GM12878 (cell line): ENCODE results near the gene MLPH. TPM values are rescaled to one million over a fixed set of nuclear protein-coding genes. Genes with fewer than 3 reads are reported as not detected.

ENCODE experiments used
- ATAC-seq: fragments of 200-7000 bp; cut with Tn5 transposase; 3 replicates; pipeline ENCODE4 v1.9.1; 2020; ENCODE audit warnings: mild to moderate bottlenecking, moderate library complexity
- BruUV-seq: library from RNA; stranded (reverse); fragments of 400-500 nt; replicated peaks from 2 replicates; lab custom pipeline; 2021; lab: Mats Ljungman, UMichigan
- CTCF ChIA-PET: fragments of 300-600 bp; sonication (Branson Sonifier 250); formaldehyde crosslinking; extraction: SDS; loops from one replicate; lab custom pipeline; 2021; ENCODE audit warnings: inconsistent platforms; lab: Yijun Ruan, JAX
- POLR2A ChIA-PET: fragments of 350-600 bp; formaldehyde crosslinking; extraction: SDS; loops from one replicate; lab custom pipeline; 2021; ENCODE audit warnings: inconsistent platforms; lab: Charles Lee
- RAD21 ChIA-PET: fragments of 300-600 bp; sonication (Branson Sonifier 250); formaldehyde crosslinking; loops from one replicate; lab custom pipeline; 2023; ENCODE audit warnings: antibody characterized with exemption; ENCODE audit not compliant: unreplicated experiment; lab: Charles Lee
- SMC1A ChIA-PET: fragments of 300-600 bp; sonication (Branson Sonifier 250); formaldehyde crosslinking; loops from one replicate; lab custom pipeline; 2023; ENCODE audit not compliant: unreplicated experiment, uncharacterized antibody; lab: Charles Lee
- DNase-seq: peaks from one replicate; pipeline ENCODE4 v3.0.0-alpha.2; 2011; ENCODE audit warnings: low read depth, low spot score
- FAIRE-seq: peaks from 3 replicates; lab custom pipeline; 2011; peaks lifted over from hg19 to GRCh38; lab: Jason Lieb, UNC
- H2AFZ ChIP-seq: 2 replicates; pipeline ENCODE4 v1.6.0; 2011; ENCODE audit warnings: low read depth, low read length, control low read depth; ENCODE audit not compliant: control insufficient read depth
- H3K27ac ChIP-seq: 2 replicates; pipeline ENCODE4 v1.5.1; 2011; ENCODE audit warnings: control low read depth; ENCODE audit not compliant: control insufficient read depth, insufficient read depth
- H3K27me3 ChIP-seq, 2 experiments: replicated peaks in 1 of 2; 2 replicates each; pipeline versions ENCODE4 v1.6.0 to v1.6.1; 2011; ENCODE audit warnings: low read length in 1 of 2; ENCODE audit not compliant: control insufficient read depth in 2 of 2, insufficient read depth in 2 of 2
- H3K36me3 ChIP-seq, 2 experiments: 2 replicates each; pipeline ENCODE4 v1.5.1; 2011; ENCODE audit warnings: low read length in 1 of 2; ENCODE audit not compliant: control insufficient read depth in 2 of 2, insufficient read depth in 2 of 2
- H3K4me1 ChIP-seq: 2 replicates; pipeline ENCODE4 v1.6.1; 2011; ENCODE audit warnings: mild to moderate bottlenecking, low read length, moderate library complexity, mixed read lengths; ENCODE audit not compliant: control insufficient read depth, insufficient read depth
- H3K4me2 ChIP-seq: 2 replicates; pipeline ENCODE4 v1.6.0; 2011; ENCODE audit warnings: control low read depth; ENCODE audit not compliant: control insufficient read depth, insufficient read depth
- H3K4me3 ChIP-seq: fragments of 200-600 bp; sonication (generic); 2 replicates; pipeline ENCODE4 v1.5.1; 2016
- H3K79me2 ChIP-seq: 2 replicates; pipeline ENCODE4 v1.6.0; 2011; ENCODE audit warnings: low read length; ENCODE audit not compliant: control insufficient read depth, insufficient read depth
- H3K9ac ChIP-seq: 2 replicates; pipeline ENCODE4 v1.8.0; 2011; ENCODE audit warnings: low read length, control low read depth, mixed read lengths; ENCODE audit not compliant: control insufficient read depth, insufficient read depth
- H3K9me3 ChIP-seq: replicated peaks from 3 replicates; pipeline ENCODE4 v1.5.1; 2011; ENCODE audit warnings: mild to moderate bottlenecking, low read length; ENCODE audit not compliant: control insufficient read depth, insufficient read depth
- H4K20me1 ChIP-seq: 2 replicates; pipeline ENCODE4 v1.6.0; 2011; ENCODE audit not compliant: control insufficient read depth, insufficient read depth
- BCL3 ChIP-seq: IDR thresholded peaks from 2 replicates; pipeline ENCODE4 v1.6.1; 2011; ENCODE audit warnings: borderline replicate concordance, low read depth, mild to moderate bottlenecking, moderate library complexity, low read length; ENCODE audit not compliant: insufficient read depth, poor library complexity, severe bottlenecking
- CEBPB ChIP-seq, 2 experiments: fragments of 150-350 bp in 1 of 2; IDR thresholded peaks; 2 replicates each; pipeline ENCODE4 v1.6.1; 2012 to 2014; ENCODE audit warnings: low read depth in 2 of 2, low read length in 2 of 2, borderline replicate concordance in 1 of 2, inconsistent platforms in 1 of 2
- CREB1 ChIP-seq: IDR thresholded peaks from 2 replicates; pipeline ENCODE4 v1.6.1; 2012; ENCODE audit warnings: low read depth, mild to moderate bottlenecking, inconsistent platforms
- CREM ChIP-seq: IDR thresholded peaks from 2 replicates; pipeline ENCODE4 v1.6.1; 2014; ENCODE audit warnings: antibody characterized with exemption, low read depth
- DPF2 ChIP-seq: fragments of 450-650 bp; IDR thresholded peaks from 2 replicates; pipeline ENCODE4 v1.6.1; 2017; ENCODE audit warnings: mild to moderate bottlenecking
- ESRRA ChIP-seq: IDR thresholded peaks from 2 replicates; pipeline ENCODE4 v1.6.1; 2012; ENCODE audit warnings: mild to moderate bottlenecking, low read length, improper control_type of control experiment
- FOS ChIP-seq: IDR thresholded peaks from 3 replicates; pipeline ENCODE4 v1.6.1; 2011; ENCODE audit warnings: borderline replicate concordance; ENCODE audit not compliant: insufficient read length; ENCODE audit errors: extremely low read depth
- HDAC2 ChIP-seq: fragments of 200-600 bp; sonication (generic); IDR thresholded peaks from 2 replicates; pipeline ENCODE4 v1.6.1; 2017
- HDAC6 ChIP-seq: fragments of 200-600 bp; sonication (generic); IDR thresholded peaks from one replicate; pipeline ENCODE4 v1.8.0; 2017; ENCODE audit warnings: antibody characterized with exemption; ENCODE audit not compliant: unreplicated experiment
- MTA3 ChIP-seq: IDR thresholded peaks from 2 replicates; pipeline ENCODE4 v1.6.1; 2012; ENCODE audit warnings: low read length, inconsistent platforms, borderline replicate concordance
- SIX5 ChIP-seq: IDR thresholded peaks from 2 replicates; pipeline ENCODE4 v1.6.1; 2011; ENCODE audit warnings: mild to moderate bottlenecking, low read depth, low read length, moderate library complexity; ENCODE audit not compliant: severe bottlenecking
- SMAD1 ChIP-seq: fragments of 450-650 bp; IDR thresholded peaks from 2 replicates; pipeline ENCODE4 v1.6.1; 2018; ENCODE audit warnings: mild to moderate bottlenecking, low read depth; ENCODE audit not compliant: partially characterized antibody
- SMAD5 ChIP-seq: IDR thresholded peaks from 2 replicates; pipeline ENCODE4 v1.6.1; 2016; ENCODE audit warnings: antibody characterized with exemption, low read depth
- SMC3 ChIP-seq: IDR thresholded peaks from 2 replicates; pipeline ENCODE4 v1.6.1; 2011; ENCODE audit warnings: low read length, improper control_type of control experiment, borderline replicate concordance
- TCF7 ChIP-seq: IDR thresholded peaks from 2 replicates; pipeline ENCODE4 v1.6.1; 2014; ENCODE audit warnings: antibody characterized with exemption, borderline replicate concordance
- ZNF207 ChIP-seq: fragments of 450-650 bp; IDR thresholded peaks from 2 replicates; pipeline ENCODE4 v1.6.1; 2014; ENCODE audit warnings: antibody characterized with exemption, mild to moderate bottlenecking, borderline replicate concordance
- WGBS: methylation state at CpG from one replicate; pipeline ENCODE4 v1.1.6; 2016; ENCODE audit warnings: low lambda C conversion rate; ENCODE audit not compliant: insufficient replicate concordance, insufficient coverage; ENCODE audit errors: missing lambda C conversion rate; 5-methylcytosine and 5-hydroxymethylcytosine counted together
- in situ Hi-C: fragments of 300-500 bp; cut with MboI; formaldehyde crosslinking; loops from 9 replicates; pipeline ENCODE4 v1.14.3; 2018; ENCODE audit warnings: mixed read lengths
- intact Hi-C: fragments of 100-400 bp; cut with micrococcal nuclease; formaldehyde crosslinking; loops from one replicate; pipeline ENCODE4 v1.14.2; 2022; ENCODE audit not compliant: unreplicated experiment
- polyA plus RNA-seq, 11 experiments: library from polyadenylated mRNA; depleted of rRNA in 4 of 11; unstranded in 6 of 11; stranded (reverse) in 5 of 11; fragments of >200 nt; fragmentation: Nextera tagmentation in 4 of 11; fragmentation: Illumina TruSeq in 1 of 11; extraction: Ambion mirVana in 4 of 11; extraction: Trizol in 1 of 11; gene quantifications; 1 replicate in 1 of 11; 2 replicates in 10 of 11; pipeline versions ENCODE4 v1.2.1 to v1.2.3, GENCODE V29; 2011 to 2016; ENCODE audit warnings: inconsistent platforms in 2 of 11, missing spikeins in 2 of 11, low read depth in 1 of 11
- total RNA-seq, 4 experiments: library from RNA; depleted of rRNA in 3 of 4; stranded (reverse); fragments of >200 nt in 3 of 4; fragmentation: Illumina TruSeq in 1 of 4; extraction: Trizol in 1 of 4; gene quantifications; 2 replicates each; pipeline versions ENCODE4 v1.2.1 to v1.2.3, GENCODE V29; 2013 to 2021
- TF ChIP-seq, protein P1 (sequence below): IDR thresholded peaks from 2 replicates; pipeline ENCODE4 v1.6.1; 2011; ENCODE audit warnings: low read depth, mild to moderate bottlenecking, low read length, moderate library complexity, borderline replicate concordance; ENCODE audit errors: extremely low read depth
- TF ChIP-seq, protein P2 (sequence below): fragments of 150-350 bp; IDR thresholded peaks from 2 replicates; pipeline ENCODE4 v1.6.1; 2016; ENCODE audit warnings: low read depth, low read length

MLPH gene
- total and polyA plus RNA-seq, 10 of the 15 experiments (the other 5 are each of a cell fraction or from before 2014, with no cell fraction given), result 0.16 to 0.85 TPM; not detected in 8

DNA sequence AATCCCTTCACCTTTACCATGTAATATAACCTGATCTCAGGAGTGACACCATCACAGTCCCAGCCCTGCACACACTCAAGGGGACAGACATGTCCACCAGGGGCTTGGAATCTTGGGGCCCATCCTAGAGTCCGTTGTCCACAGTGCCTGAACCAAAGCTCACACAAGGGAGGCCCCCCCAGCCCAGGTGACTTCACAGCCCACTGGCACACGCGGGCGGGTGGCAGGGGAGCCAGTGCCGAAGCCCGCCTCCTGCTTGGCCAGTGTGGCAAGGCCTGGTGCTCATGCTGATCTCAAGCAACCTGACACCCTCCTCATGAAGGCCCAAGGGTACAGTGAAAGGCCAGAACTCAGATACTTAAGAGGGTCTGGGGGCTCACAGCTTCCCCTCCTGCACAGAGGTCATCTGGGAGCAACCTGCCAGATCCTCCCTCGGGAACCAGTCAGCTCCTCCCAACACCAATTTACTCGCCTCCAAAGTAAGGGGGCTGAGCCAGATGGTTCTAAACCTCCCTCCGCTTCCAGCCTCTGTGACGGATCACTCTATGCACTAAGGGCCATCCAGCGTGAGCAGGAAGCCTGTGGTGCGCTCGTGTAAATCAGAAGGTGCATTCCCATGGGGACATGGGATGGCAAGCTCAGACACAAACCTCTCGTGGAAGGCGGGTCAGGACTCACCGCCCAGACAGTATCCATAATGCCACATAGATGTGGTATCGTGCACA is 106.7 kb downstream of the MLPH start:
- Histone ChIP-seq H4K20me1 (no peaks in the 10 kb centered on the region), H3K27ac (no peak overlapping the region), H3K4me2 (no peak overlapping the region), H3K4me3 (no peak overlapping the region), H3K27me3 (no peaks in the 10 kb centered on the region; a peak in 2 of 4 replicates), H3K9ac (no peak overlapping the region), H3K79me2 (no peaks in the 10 kb centered on the region), H3K4me1 (no peaks in the 10 kb centered on the region), H2AFZ (no peak overlapping the region)
- ATAC-seq (no peak), DNase-seq (no peak), FAIRE-seq (no peak)
- BruUV-seq, result no TSS peak
- intact Hi-C loops, result no loop called here
- ChIA-PET SMC1A (interaction anchor here (1.4 kb wide), 1 partner anchor 12 kb away, joined by 3 read pairs; no protein-coding TSS in a partner anchor), CTCF (interaction anchor here (1.5 kb wide), 1 partner anchor 22 kb away, joined by 4 read pairs; no protein-coding TSS in a partner anchor)
- in situ Hi-C loops, result no loop called here
- WGBS, result 41% methylated on average over 17 of the region's 17 CpGs
- TF ChIP-seq ESRRA (no peak), SMAD1 (no peak), HDAC6 (no peak), ZNF207 (no peak), TCF7 (no peak), CEBPB (IDR thresholded peaks at IDR 0.05; ENCODE audit: borderline replicate concordance in 1 of 2, low read depth in 2 of 2, low read length in 2 of 2) (no peak), HDAC2 (no peak), MTA3 (no peak), CREM (no peak), DPF2 (no peak), SMC3 (no peak), CREB1 (no peak), SIX5 (no peak), SMAD5 (no peak), FOS (no peak), BCL3 (no peak)
- TF ChIP-seq, protein P1, sequence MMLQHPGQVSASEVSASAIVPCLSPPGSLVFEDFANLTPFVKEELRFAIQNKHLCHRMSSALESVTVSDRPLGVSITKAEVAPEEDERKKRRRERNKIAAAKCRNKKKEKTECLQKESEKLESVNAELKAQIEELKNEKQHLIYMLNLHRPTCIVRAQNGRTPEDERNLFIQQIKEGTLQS, result no peak
- TF ChIP-seq, protein P2, sequence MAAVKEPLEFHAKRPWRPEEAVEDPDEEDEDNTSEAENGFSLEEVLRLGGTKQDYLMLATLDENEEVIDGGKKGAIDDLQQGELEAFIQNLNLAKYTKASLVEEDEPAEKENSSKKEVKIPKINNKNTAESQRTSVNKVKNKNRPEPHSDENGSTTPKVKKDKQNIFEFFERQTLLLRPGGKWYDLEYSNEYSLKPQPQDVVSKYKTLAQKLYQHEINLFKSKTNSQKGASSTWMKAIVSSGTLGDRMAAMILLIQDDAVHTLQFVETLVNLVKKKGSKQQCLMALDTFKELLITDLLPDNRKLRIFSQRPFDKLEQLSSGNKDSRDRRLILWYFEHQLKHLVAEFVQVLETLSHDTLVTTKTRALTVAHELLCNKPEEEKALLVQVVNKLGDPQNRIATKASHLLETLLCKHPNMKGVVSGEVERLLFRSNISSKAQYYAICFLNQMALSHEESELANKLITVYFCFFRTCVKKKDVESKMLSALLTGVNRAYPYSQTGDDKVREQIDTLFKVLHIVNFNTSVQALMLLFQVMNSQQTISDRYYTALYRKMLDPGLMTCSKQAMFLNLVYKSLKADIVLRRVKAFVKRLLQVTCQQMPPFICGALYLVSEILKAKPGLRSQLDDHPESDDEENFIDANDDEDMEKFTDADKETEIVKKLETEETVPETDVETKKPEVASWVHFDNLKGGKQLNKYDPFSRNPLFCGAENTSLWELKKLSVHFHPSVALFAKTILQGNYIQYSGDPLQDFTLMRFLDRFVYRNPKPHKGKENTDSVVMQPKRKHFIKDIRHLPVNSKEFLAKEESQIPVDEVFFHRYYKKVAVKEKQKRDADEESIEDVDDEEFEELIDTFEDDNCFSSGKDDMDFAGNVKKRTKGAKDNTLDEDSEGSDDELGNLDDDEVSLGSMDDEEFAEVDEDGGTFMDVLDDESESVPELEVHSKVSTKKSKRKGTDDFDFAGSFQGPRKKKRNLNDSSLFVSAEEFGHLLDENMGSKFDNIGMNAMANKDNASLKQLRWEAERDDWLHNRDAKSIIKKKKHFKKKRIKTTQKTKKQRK, result no peak
- TF ChIP-seq, all 136 proteins: peak for 0
- ChIA-PET RAD21 (no interaction called here), POLR2A (no interaction called here)
- no peaks in the 10 kb centered on the region for H3K36me3 ChIP-seq
- no peaks in the 10 kb centered on the region for H3K9me3 ChIP-seq
